Measurements from ENCODE around the gene MCF2L. TPM values are rescaled to one million over a fixed set of nuclear protein-coding genes. Genes with fewer than 3 reads are reported as not detected.

MCF2L gene
- total and polyA plus RNA-seq, 2 experiments from 2014 or later = 27.6 to 38.6 TPM

DNA sequence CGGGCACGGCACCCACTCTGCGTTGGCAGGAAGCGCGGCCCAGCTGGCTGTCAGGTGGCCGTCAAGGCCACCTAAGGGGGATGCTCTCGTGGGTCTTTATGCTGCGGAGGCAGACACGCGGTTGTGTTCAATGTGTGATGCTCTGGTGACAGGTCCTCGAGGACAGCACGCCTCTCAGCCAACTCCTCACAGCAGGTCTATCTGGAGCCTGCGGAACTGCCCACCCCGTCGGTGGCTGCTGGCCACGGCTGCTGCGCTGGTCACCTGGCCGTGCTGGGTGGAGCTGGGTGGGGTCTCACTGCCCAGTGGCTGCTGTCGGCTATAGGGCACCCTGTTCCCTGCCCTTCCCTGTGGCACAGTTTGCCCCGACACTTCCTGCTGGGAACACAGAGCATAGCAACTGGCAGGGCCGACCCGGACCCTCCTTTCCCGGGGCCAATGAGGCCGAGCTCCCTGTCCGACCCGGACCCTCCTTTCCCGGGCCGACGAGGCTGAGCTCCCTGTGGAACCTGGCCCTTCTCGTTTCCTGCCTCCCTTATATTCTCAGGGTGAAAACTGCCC is 122.3 kb downstream of the MCF2L start:
- no peak overlapping the region for H3K4me3 ChIP-seq
- TF ChIP-seq, protein P1, sequence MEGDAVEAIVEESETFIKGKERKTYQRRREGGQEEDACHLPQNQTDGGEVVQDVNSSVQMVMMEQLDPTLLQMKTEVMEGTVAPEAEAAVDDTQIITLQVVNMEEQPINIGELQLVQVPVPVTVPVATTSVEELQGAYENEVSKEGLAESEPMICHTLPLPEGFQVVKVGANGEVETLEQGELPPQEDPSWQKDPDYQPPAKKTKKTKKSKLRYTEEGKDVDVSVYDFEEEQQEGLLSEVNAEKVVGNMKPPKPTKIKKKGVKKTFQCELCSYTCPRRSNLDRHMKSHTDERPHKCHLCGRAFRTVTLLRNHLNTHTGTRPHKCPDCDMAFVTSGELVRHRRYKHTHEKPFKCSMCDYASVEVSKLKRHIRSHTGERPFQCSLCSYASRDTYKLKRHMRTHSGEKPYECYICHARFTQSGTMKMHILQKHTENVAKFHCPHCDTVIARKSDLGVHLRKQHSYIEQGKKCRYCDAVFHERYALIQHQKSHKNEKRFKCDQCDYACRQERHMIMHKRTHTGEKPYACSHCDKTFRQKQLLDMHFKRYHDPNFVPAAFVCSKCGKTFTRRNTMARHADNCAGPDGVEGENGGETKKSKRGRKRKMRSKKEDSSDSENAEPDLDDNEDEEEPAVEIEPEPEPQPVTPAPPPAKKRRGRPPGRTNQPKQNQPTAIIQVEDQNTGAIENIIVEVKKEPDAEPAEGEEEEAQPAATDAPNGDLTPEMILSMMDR (IDR thresholded peaks at IDR 0.05; ENCODE audit: low read depth, low read length) = no peak
- H3K27ac ChIP-seq = no peak overlapping the region
- no peak for DNase-seq (ENCODE audit: low read depth in 1 of 2, low spot score in 1 of 2)
- no peaks in the 10 kb centered on the region for H3K4me1 ChIP-seq (ENCODE audit: low read depth)
- H3K9me3 ChIP-seq (ENCODE audit: low read depth) = no peaks in the 10 kb centered on the region
- peaks cover 4% of the 10 kb centered on the region for H3K36me3 ChIP-seq
- H3K27me3 ChIP-seq = peaks cover 5% of the 10 kb centered on the region

GRCh38 chr13:113091891-113092775 is 123.1 kb downstream of the MCF2L start:
- H3K4me1 ChIP-seq (ENCODE audit: low read depth) = no peaks in the 10 kb centered on the region
- H3K36me3 ChIP-seq = peaks cover 4% of the 10 kb centered on the region
- H3K27ac ChIP-seq = no peak overlapping the region
- H3K9me3 ChIP-seq (ENCODE audit: low read depth) = no peaks in the 10 kb centered on the region
- TF ChIP-seq, protein P1 (IDR thresholded peaks at IDR 0.05; ENCODE audit: low read depth, low read length) = no peak
- no peak for DNase-seq (ENCODE audit: low read depth in 1 of 2, low spot score in 1 of 2)
- H3K4me3 ChIP-seq = no peak overlapping the region
- peaks cover 5% of the 10 kb centered on the region for H3K27me3 ChIP-seq

- Histone ChIP-seq H3K27ac (no peak overlapping the region), H3K4me1 (ENCODE audit: low read depth) (no peaks in the 10 kb centered on the region), H3K27me3 (peaks cover 5% of the 10 kb centered on the region), H3K4me3 (no peak overlapping the region), H3K9me3 (ENCODE audit: low read depth) (no peaks in the 10 kb centered on the region), H3K36me3 (peaks cover 4% of the 10 kb centered on the region)
- DNase-seq (ENCODE audit: low read depth in 1 of 2, low spot score in 1 of 2) = no peak
- TF ChIP-seq, protein P1 (IDR thresholded peaks at IDR 0.05; ENCODE audit: low read depth, low read length) = no peak
Observed at GRCh38 chr13:113092776-113093579, 124.0 kb downstream of the MCF2L start.

GRCh38 chr13:113093580-113094409 is 124.8 kb downstream of the MCF2L start:
- TF ChIP-seq, protein P1 (IDR thresholded peaks at IDR 0.05; ENCODE audit: low read depth, low read length) = no peak
- Histone ChIP-seq H3K36me3 (no peaks in the 10 kb centered on the region), H3K27ac (no peak overlapping the region), H3K4me1 (ENCODE audit: low read depth) (no peaks in the 10 kb centered on the region), H3K27me3 (peaks cover 5% of the 10 kb centered on the region), H3K4me3 (no peak overlapping the region), H3K9me3 (ENCODE audit: low read depth) (no peaks in the 10 kb centered on the region)
- no peak for DNase-seq (ENCODE audit: low read depth in 1 of 2, low spot score in 1 of 2)

DNA sequence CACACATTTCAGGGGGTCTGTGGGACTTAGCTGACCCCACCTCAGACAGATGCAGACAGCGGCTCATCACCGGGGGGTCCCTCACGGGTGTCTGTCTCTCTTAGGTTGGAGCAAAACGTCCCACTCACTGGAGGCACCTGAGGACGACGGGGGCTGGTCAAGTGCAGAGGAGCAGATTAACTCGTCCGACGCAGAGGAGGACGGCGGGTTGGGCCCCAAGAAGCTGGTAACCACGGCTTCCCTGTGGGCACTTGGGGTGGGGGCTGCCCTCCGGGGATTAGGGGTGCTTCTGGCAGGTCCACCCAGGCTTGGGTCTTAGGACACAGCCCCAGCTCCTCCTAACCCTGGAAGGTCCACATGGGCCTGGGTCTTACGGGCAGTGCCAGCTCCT is 125.4 kb downstream of the MCF2L start:
- no peak overlapping the region for H3K4me3 ChIP-seq
- TF ChIP-seq, protein P1 (IDR thresholded peaks at IDR 0.05; ENCODE audit: low read depth, low read length) = no peak
- no peaks in the 10 kb centered on the region for H3K4me1 ChIP-seq (ENCODE audit: low read depth)
- H3K27ac ChIP-seq = no peak overlapping the region
- no peak for DNase-seq (ENCODE audit: low read depth in 1 of 2, low spot score in 1 of 2)
- H3K27me3 ChIP-seq = peaks cover 5% of the 10 kb centered on the region
- no peaks in the 10 kb centered on the region for H3K9me3 ChIP-seq (ENCODE audit: low read depth)
- H3K36me3 ChIP-seq = no peaks in the 10 kb centered on the region
